NB4 (cell line): ENCODE measurements around the gene DIDO1.

Source experiments
- CTCF ChIP-seq: IDR thresholded peaks from one replicate; pipeline ENCODE4 v1.5.1; 2012; ENCODE audit warnings: low read depth, low read length
- POLR2A ChIP-seq: IDR thresholded peaks from 2 replicates; pipeline ENCODE4 v1.6.1; 2011; ENCODE audit warnings: mild to moderate bottlenecking; ENCODE audit not compliant: insufficient read length; ENCODE audit errors: extremely low read depth

GRCh38 chr20:62852196-62852595, 74.1 kb downstream of the DIDO1 start:
- TF ChIP-seq CTCF (no peak), POLR2A (no peak)
